GM13976 (cell line): ENCODE results near the gene CFAP46.
"Not testable (repeated sequence)": the region's sequence is repeated elsewhere in the genome, so short reads cannot be mapped to it uniquely, and the experiment has no call there.

Source experiments
- DNase-seq: peaks from one replicate; pipeline ENCODE4 v3.0.0; 2012; ENCODE audit warnings: low spot score
- in situ Hi-C: fragments of 300-500 bp; cut with MboI; formaldehyde crosslinking; loops from one replicate; pipeline ENCODE4 v1.12.0; 2022; ENCODE audit warnings: low sequenced_read_pairs, mixed read lengths, inconsistent platforms; ENCODE audit not compliant: unreplicated experiment
- TF ChIP-seq, protein P1 (sequence below): IDR thresholded peaks from 2 replicates; pipeline ENCODE4 v1.5.1; 2012; ENCODE audit warnings: borderline replicate concordance, mild to moderate bottlenecking; ENCODE audit not compliant: insufficient read depth; ENCODE audit errors: extremely low read depth, missing control alignments, control extremely low read depth

Gene CFAP46

DNA sequence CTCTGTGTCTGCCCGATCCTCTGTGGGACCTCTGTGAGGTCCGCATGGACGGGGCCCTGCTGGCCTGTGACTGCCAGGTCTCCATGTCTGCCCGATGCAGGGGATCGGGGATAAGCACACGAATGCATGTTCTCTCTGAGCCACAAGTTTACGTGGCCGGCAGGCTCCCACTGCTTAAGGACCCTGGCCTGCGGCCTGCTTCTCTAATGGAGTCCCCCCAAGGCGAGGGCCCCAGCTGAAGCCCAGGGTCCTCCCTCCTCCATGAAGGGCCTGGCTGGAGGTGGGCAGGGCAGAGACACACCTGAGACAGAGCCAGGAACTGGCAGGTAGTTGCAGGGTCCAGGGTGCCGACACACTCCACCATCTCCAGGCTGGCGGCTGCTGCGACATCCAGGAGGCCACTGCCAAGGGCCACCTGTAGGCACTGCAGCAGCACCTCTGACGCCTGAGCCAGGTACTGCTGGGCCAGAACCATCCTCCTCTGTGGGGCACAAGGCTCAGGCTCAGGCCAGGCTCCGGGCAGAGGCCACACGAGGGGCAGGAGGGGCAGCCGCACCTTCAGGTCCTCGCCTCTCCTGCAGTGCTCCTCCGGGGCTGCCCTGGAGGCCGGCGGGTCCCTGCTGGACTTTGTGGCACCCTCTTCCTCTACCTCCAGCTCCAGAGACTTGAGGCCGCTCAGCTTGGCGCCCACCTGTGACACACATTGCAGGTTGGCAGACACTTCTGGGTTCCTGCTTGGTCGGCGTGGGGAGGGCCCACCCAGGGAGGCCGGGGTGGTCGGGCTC, 95.5 kb downstream of the CFAP46 start:
- DNase-seq, result no peak
- TF ChIP-seq, protein P1, sequence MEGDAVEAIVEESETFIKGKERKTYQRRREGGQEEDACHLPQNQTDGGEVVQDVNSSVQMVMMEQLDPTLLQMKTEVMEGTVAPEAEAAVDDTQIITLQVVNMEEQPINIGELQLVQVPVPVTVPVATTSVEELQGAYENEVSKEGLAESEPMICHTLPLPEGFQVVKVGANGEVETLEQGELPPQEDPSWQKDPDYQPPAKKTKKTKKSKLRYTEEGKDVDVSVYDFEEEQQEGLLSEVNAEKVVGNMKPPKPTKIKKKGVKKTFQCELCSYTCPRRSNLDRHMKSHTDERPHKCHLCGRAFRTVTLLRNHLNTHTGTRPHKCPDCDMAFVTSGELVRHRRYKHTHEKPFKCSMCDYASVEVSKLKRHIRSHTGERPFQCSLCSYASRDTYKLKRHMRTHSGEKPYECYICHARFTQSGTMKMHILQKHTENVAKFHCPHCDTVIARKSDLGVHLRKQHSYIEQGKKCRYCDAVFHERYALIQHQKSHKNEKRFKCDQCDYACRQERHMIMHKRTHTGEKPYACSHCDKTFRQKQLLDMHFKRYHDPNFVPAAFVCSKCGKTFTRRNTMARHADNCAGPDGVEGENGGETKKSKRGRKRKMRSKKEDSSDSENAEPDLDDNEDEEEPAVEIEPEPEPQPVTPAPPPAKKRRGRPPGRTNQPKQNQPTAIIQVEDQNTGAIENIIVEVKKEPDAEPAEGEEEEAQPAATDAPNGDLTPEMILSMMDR, result no peak
- in situ Hi-C loops, result no loop called here

DNA sequence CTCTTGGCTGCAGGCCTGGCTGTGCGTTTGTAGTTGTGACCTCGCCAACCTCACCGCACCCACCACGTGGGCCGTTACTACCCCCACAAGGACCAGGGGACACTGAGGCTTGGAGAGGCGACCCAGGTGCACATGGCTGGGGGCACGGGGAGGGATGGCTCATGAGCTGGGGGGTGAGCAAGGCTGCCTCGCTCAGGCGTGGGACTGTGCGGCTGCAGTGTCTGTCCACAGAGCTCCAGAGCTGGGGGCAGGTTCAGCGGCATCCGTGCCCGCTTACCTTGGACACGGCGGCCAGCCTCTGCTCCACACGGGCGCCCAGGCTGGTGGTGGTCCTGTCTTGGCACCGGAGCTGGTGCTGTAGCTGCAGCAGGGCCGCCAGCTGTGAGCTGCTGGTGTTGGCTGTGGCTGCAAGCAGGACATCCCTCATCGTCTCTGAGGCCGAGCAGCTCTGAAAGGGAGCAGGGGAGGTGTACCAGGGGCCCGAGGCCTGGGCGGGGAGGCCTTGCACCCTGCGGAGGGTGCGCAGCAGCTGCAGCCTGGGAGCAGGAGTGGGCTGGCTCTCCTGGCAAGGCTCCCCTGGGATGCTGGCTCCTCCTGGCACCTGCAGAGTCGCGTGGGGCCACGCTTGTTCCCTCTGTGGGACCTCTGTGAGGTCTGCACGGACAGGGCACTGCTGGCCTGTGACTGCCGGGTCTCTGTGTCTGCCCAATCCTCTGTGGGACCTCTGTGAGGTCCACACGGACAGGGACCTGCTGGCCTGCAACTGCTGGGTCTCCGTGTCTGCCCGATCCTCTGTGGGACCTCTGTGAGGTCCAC, 96.4 kb downstream of the CFAP46 start:
- in situ Hi-C loops, result no loop called here

DNA sequence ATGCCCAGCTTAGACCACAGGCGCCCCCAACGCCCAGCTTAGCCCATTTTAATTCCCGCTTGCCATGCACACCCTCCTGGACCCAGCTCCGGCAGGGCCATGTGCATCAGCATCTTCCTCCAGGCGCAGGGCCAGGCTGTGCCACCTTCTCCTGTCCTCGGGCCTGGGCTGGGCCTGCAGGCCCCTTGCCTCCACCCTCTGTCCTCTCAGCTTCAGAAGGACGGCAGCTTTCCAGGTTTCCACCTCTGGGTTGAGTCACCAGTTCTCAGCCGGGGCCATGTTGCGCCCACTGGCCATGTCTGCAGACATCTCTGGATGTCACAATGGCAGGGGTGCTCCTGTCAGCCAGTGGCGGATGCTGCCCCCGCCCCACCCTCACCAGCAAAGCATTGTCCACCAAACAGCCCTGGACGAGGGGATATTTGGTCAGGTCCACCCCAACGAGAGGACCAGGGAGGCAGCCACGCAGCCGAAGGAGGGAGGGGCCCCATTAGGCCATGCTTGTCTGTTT, 97.3 kb downstream of the CFAP46 start:
- in situ Hi-C loops, result no loop called here
- TF ChIP-seq, protein P1, result no peak
- DNase-seq, result no peak

More for the DNA sequence above, 96.4 kb downstream of the CFAP46 start:
- no peak for DNase-seq
- TF ChIP-seq, protein P1, result no peak

DNA sequence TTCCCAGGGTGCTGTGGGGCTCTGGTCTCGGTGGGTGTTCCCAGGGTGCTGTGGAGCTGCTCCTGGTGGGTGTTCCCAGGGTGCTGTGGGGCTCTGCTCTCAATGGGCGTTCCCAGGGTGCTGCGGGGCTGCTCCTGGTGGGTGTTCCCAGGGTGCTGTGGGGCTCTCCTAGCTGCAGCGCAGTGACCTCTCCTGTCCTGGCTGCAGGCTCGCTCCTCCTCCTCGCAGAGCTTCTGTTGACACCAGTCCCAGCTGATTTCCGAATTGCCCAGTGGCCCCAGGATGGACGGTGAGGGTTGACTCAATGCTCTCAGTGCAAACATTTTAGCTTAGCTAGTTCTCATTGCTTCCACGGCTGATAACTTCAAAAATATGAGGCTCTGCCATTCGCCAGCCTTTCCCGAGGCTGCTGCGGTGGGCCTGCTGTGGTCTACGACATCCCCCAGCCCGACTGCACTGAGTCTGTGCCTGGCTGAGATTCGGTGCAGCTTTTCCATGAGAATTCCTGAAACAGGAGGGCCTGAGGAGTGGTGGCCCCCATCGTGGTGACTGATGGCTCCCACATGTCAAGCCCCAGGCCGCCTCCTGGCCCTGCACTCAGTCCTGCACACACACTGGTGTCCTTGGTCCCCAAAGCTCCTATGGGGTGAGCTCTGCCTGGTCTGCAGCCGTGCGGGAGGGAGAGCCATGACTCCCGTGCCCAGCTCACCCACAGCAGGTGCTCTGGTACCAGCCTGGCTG, 98.1 kb downstream of the CFAP46 start:
- TF ChIP-seq, protein P1, result no peak
- in situ Hi-C loops, result no loop called here
- no peak for DNase-seq

DNA sequence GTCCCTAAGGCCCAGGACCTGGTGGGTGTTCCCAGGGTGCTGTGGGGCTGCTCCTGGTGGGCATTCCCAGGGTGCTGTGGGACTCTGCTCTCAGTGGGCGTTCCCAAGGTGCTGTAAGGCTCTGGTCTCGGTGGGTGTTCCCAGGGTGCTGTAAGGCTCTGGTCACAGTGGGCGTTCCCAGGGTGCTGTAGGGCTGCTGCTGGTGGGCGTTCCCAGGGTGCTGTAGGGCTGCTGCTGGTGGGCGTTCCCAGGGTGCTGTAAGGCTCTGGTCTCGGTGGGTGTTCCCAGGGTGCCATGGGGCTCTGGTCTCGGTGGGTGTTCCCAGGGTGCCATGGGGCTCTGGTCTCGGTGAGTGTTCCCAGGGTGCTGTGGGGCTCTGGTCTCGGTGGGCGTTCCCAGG, 99.1 kb downstream of the CFAP46 start:
- DNase-seq, in situ Hi-C loops: not testable (repeated sequence)

DNA sequence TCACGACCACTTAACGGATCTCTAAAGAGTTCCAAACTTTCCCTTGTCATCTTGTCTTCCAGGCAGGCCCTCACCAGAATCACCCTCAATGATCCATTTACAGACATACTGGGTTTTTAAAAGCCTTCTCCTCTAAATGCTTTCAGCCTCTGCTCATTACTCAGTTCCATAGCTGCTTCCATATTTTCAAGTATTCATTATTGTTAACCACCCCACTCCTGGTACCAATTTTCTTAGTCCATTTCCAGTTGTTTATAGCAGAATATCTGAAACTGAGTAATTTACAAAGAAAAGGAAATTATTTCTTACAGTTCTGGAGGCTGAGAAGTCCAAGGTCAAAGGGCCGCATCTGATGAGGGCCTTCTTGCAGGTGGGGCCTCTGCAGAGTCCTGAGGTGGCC, 100.0 kb downstream of the CFAP46 start:
- no peak for DNase-seq
- TF ChIP-seq, protein P1, result no peak
- in situ Hi-C loops, result no loop called here

DNA sequence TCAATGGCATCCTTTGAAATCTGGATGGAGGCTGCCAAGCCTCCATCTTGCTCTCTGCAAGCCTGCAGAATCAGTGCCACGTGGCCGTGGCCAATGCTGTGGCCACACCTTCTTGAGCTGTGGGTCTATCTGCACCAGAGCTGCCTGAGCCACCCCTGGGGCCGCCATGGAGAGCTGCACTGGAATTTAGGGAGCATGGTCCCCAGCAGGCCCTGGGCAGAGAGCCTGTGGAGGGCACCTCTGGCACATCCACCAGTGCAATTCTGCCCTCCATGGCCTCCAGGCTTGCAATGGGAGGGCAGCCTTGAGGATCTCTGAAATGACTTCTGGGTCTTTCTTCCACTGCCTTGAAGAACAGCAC, 100.8 kb downstream of the CFAP46 start:
- in situ Hi-C loops, result no loop called here

More for the DNA sequence above, 100.8 kb downstream of the CFAP46 start:
- DNase-seq, result no peak
- TF ChIP-seq, protein P1, result no peak
